ENCODE data around the gene MPHOSPH8.
"Not testable (repeated sequence)": the region's sequence is repeated elsewhere in the genome, so short reads cannot be mapped to it uniquely, and the experiment has no call there.

MPHOSPH8 gene

GRCh38 chr13:19685437-19685836 is 52.0 kb downstream of the MPHOSPH8 start:
- no peak for DNase-seq (ENCODE audit: low read depth in 2 of 2)

GRCh38 chr13:19691447-19691846 is 58.0 kb downstream of the MPHOSPH8 start:
- not testable (repeated sequence) for DNase-seq (ENCODE audit: low read depth in 2 of 2)

GRCh38 chr13:19695428-19695827 is 62.0 kb downstream of the MPHOSPH8 start:
- no peak for DNase-seq (ENCODE audit: low read depth in 2 of 2)

GRCh38 chr13:19695829-19696228 is 62.4 kb downstream of the MPHOSPH8 start:
- DNase-seq (ENCODE audit: low read depth in 2 of 2) = no peak

GRCh38 chr13:19700963-19701362 is 67.5 kb downstream of the MPHOSPH8 start:
- DNase-seq (ENCODE audit: low read depth in 2 of 2) = not testable (repeated sequence)

- DNase-seq (ENCODE audit: low read depth in 2 of 2) = not testable (repeated sequence)
Measured at GRCh38 chr13:19701619-19702018, 68.2 kb downstream of the MPHOSPH8 start.

- DNase-seq (ENCODE audit: low read depth in 2 of 2) = not testable (repeated sequence)
Measured at GRCh38 chr13:19704256-19704655, 70.8 kb downstream of the MPHOSPH8 start.

GRCh38 chr13:19709039-19709438 is 75.6 kb downstream of the MPHOSPH8 start:
- DNase-seq (ENCODE audit: low read depth in 2 of 2) = not testable (repeated sequence)

- DNase-seq (ENCODE audit: low read depth in 2 of 2) = not testable (repeated sequence)
Measured at GRCh38 chr13:19709782-19710181, 76.3 kb downstream of the MPHOSPH8 start.

- DNase-seq (ENCODE audit: low read depth in 2 of 2) = no peak
Measured at GRCh38 chr13:19713186-19713965, 79.9 kb downstream of the MPHOSPH8 start.

- no peak for DNase-seq (ENCODE audit: low read depth in 2 of 2)
Measured at GRCh38 chr13:19720039-19720438, 86.6 kb downstream of the MPHOSPH8 start.
